Measurements from ENCODE around the gene BAMBI.

BAMBI gene

GRCh38 chr10:28684157-28684985, 7.0 kb downstream of the BAMBI start:
- H2AFZ ChIP-seq: no peak overlapping the region
- H3K36me3 ChIP-seq (ENCODE audit: control insufficient read depth, insufficient read depth, low read length): no peaks in the 10 kb centered on the region
- TF ChIP-seq CTCF (IDR thresholded peaks at IDR 0.05): no peak
- no peak overlapping the region for H3K4me3 ChIP-seq (ENCODE audit: low read depth, low read length)
- H3K4me2 ChIP-seq (ENCODE audit: low read length): no peak overlapping the region
- H3K27me3 ChIP-seq (ENCODE audit: control insufficient read depth, insufficient read depth, low read length): no peaks in the 10 kb centered on the region
- no peaks in the 10 kb centered on the region for H3K79me2 ChIP-seq
- H3K27ac ChIP-seq: no peak overlapping the region
- H3K9ac ChIP-seq: no peak overlapping the region
- H3K4me1 ChIP-seq: no peaks in the 10 kb centered on the region
- H3K9me3 ChIP-seq (ENCODE audit: control insufficient read depth, low read length): no peaks in the 10 kb centered on the region

- Histone ChIP-seq H3K9me3 (ENCODE audit: control insufficient read depth, low read length) (no peaks in the 10 kb centered on the region), H3K79me2 (no peaks in the 10 kb centered on the region), H3K9ac (no peak overlapping the region), H2AFZ (no peak overlapping the region), H3K27ac (no peak overlapping the region), H3K36me3 (ENCODE audit: control insufficient read depth, insufficient read depth, low read length) (no peaks in the 10 kb centered on the region), H3K27me3 (ENCODE audit: control insufficient read depth, insufficient read depth, low read length) (no peaks in the 10 kb centered on the region), H3K4me2 (ENCODE audit: low read length) (no peak overlapping the region), H3K4me3 (ENCODE audit: low read depth, low read length) (no peak overlapping the region), H3K4me1 (no peaks in the 10 kb centered on the region)
- no peak for TF ChIP-seq CTCF (IDR thresholded peaks at IDR 0.05)
Observed at GRCh38 chr10:28684986-28685580, 7.8 kb downstream of the BAMBI start.

GRCh38 chr10:28685717-28686116, 8.4 kb downstream of the BAMBI start:
- Histone ChIP-seq H3K4me1 (no peaks in the 10 kb centered on the region), H3K36me3 (ENCODE audit: control insufficient read depth, insufficient read depth, low read length) (no peaks in the 10 kb centered on the region), H3K79me2 (no peaks in the 10 kb centered on the region), H3K27ac (no peak overlapping the region), H3K9ac (no peak overlapping the region), H3K27me3 (ENCODE audit: control insufficient read depth, insufficient read depth, low read length) (no peaks in the 10 kb centered on the region), H3K4me3 (ENCODE audit: low read depth, low read length) (no peak overlapping the region), H2AFZ (no peak overlapping the region), H3K4me2 (ENCODE audit: low read length) (no peak overlapping the region), H3K9me3 (ENCODE audit: control insufficient read depth, low read length) (no peaks in the 10 kb centered on the region)
- no peak for TF ChIP-seq CTCF (IDR thresholded peaks at IDR 0.05)

- no peak overlapping the region for H3K27ac ChIP-seq
Observed at GRCh38 chr10:28686835-28687682, 9.7 kb downstream of the BAMBI start.

More at GRCh38 chr10:28686835-28687682, 9.7 kb downstream of the BAMBI start:
- Histone ChIP-seq H3K4me2 (ENCODE audit: low read length) (no peak overlapping the region), H3K4me1 (no peaks in the 10 kb centered on the region), H3K79me2 (no peaks in the 10 kb centered on the region), H3K27me3 (ENCODE audit: control insufficient read depth, insufficient read depth, low read length) (no peaks in the 10 kb centered on the region), H3K9ac (no peak overlapping the region), H3K4me3 (ENCODE audit: low read depth, low read length) (no peak overlapping the region), H3K9me3 (ENCODE audit: control insufficient read depth, low read length) (no peaks in the 10 kb centered on the region), H3K36me3 (ENCODE audit: control insufficient read depth, insufficient read depth, low read length) (no peaks in the 10 kb centered on the region), H2AFZ (no peak overlapping the region)
- no peak for TF ChIP-seq CTCF (IDR thresholded peaks at IDR 0.05)
